Spleen (tissue), 11 donors: ENCODE results near the gene CSNK2A2. TPM values are rescaled to one million over a fixed set of nuclear protein-coding genes. Genes with fewer than 3 reads are reported as not detected.
A peak's percentile ranks its signal among the peaks of the same experiment; 100 is the strongest.

Experiments
- DNase-seq: peaks from one replicate; pipeline ENCODE4 v3.0.0-alpha.2; 2020
- H3K27ac ChIP-seq, 8 donors: fragments of 200-600 bp; sonication (generic) in 7 of 8; 1 replicate in 4 of 8; 2 replicates in 4 of 8; pipeline versions ENCODE4 v1.5.0 to v1.8.0; 2016 to 2021; ENCODE audit warnings: inconsistent platforms in 4 of 8, mild to moderate bottlenecking in 4 of 8, moderate library complexity in 1 of 8
- H3K27me3 ChIP-seq, 7 donors: fragments of 200-600 bp; sonication (generic) in 6 of 7; replicated peaks in 1 of 7; 1 replicate in 4 of 7; 2 replicates in 3 of 7; pipeline versions ENCODE4 v1.5.0 to v1.8.0; 2016 to 2021; ENCODE audit warnings: inconsistent platforms in 3 of 7, mild to moderate bottlenecking in 1 of 7
- H3K36me3 ChIP-seq, 6 donors: fragments of 200-600 bp; sonication (generic) in 5 of 6; 1 replicate in 4 of 6; 2 replicates in 2 of 6; pipeline versions ENCODE4 v1.5.0 to v1.8.0; 2016 to 2021; ENCODE audit warnings: inconsistent platforms in 2 of 6
- H3K4me1 ChIP-seq, 6 donors: fragments of 200-600 bp; sonication (generic) in 5 of 6; 1 replicate in 3 of 6; 2 replicates in 3 of 6; pipeline versions ENCODE4 v1.5.0 to v1.8.0; 2016 to 2021; ENCODE audit warnings: inconsistent platforms in 3 of 6
- H3K4me3 ChIP-seq, 8 donors: fragments of 200-600 bp; sonication (generic) in 7 of 8; 1 replicate in 4 of 8; 2 replicates in 4 of 8; pipeline versions ENCODE4 v1.5.0 to v1.8.0; 2016 to 2021; ENCODE audit warnings: inconsistent platforms in 4 of 8, mild to moderate bottlenecking in 4 of 8, moderate library complexity in 2 of 8
- H3K9me3 ChIP-seq, 8 donors: fragments of 200-600 bp; sonication (generic) in 7 of 8; 1 replicate in 4 of 8; 2 replicates in 4 of 8; pipeline versions ENCODE4 v1.5.0 to v1.8.0; 2016 to 2021; ENCODE audit warnings: inconsistent platforms in 4 of 8
- POLR2A ChIP-seq, 3 donors: fragments of 450-650 bp; IDR thresholded peaks; one replicate each; pipeline ENCODE4 v1.5.1; 2017; ENCODE audit warnings: antibody characterized with exemption in 3 of 3, mild to moderate bottlenecking in 1 of 3
- POLR2AphosphoS5 ChIP-seq, 3 donors: sonication (generic); formaldehyde crosslinking; IDR thresholded peaks; one replicate each; pipeline ENCODE4 v1.5.1; 2017; ENCODE audit warnings: antibody characterized with exemption in 3 of 3
- WGBS, 5 donors: extraction: QIAGEN DNeasy Blood & Tissue Kit in 3 of 5; methylation state at CpG; one replicate each; pipeline versions ENCODE4 v1.1.5 to v1.1.7; 2013 to 2018; 5-methylcytosine and 5-hydroxymethylcytosine counted together
- intact Hi-C: fragments of 100-400 bp; cut with DNase I; formaldehyde crosslinking; loops from one replicate; pipeline ENCODE4 v1.15.0; 2023; ENCODE audit warnings: low total_unique reads
- polyA plus RNA-seq, 3 donors: library from polyadenylated mRNA; stranded (reverse); fragments of 200-250 nt; gene quantifications; one replicate each; pipeline ENCODE4 v1.2.1, GENCODE V29; 2013
- total RNA-seq, 7 donors: library from RNA; depleted of rRNA in 3 of 7; stranded (reverse); fragments of >200 nt in 3 of 7; fragmentation: NEBNext Ultra II Directional in 4 of 7; extraction: Animal tissue kit (Norgen Biotek cat#: 25700) in 4 of 7; gene quantifications; one replicate each; pipeline versions ENCODE4 v1.1.0 to v1.2.1, GENCODE V29; 2016 to 2021
- TF ChIP-seq, protein P1 (sequence below), 11 experiments: fragments of 200-600 bp in 7 of 11; fragments of 450-650 bp in 4 of 11; sonication (generic) in 4 of 11; IDR thresholded peaks in 8 of 11; conservative IDR thresholded peaks in 3 of 11; 1 replicate in 7 of 11; 2 replicates in 4 of 11; pipeline versions ENCODE4 v1.4.0 to v1.8.0; 2016 to 2021; ENCODE audit warnings: antibody characterized with exemption in 11 of 11, inconsistent platforms in 4 of 11, mild to moderate bottlenecking in 1 of 11
- donor health status: healthy with polysubstance abuse.
- donor health status: DM: no; HTN: no; CAD: no; lungs with moderate emphysema.
- donor health status: DM: no; HTN: no; CAD: no.
- donor health status: Bipolar disorder and iron deficiency.
- donor health status: healthy.
- donor health status: DM: no; HTN: no; CAD: no.
- donor health status: DM: yes; HTN: yes; CAD: no.

Gene CSNK2A2
- total and polyA plus RNA-seq, 10 donors = 17.7 to 62.2 (median 41.9) TPM

- 80 to 92% (median 82%) methylated on average over 4 of the region's 4 CpGs for WGBS, 5 donors
- Histone ChIP-seq H3K4me1 (peaks cover 13 to 66% (median 35%) of the 10 kb centered on the region in 6 donors), H3K27me3 (no peaks in the 10 kb centered on the region), H3K36me3 (peaks cover 0 to 61% (median 36%) of the 10 kb centered on the region in 6 donors), H3K27ac (no peak overlapping the region), H3K4me3 (no peak overlapping the region), H3K9me3 (no peaks in the 10 kb centered on the region)
- TF ChIP-seq POLR2A (IDR thresholded peaks at IDR 0.05) (no peak), POLR2AphosphoS5 (IDR thresholded peaks at IDR 0.05) (no peak)
- TF ChIP-seq, protein P1, sequence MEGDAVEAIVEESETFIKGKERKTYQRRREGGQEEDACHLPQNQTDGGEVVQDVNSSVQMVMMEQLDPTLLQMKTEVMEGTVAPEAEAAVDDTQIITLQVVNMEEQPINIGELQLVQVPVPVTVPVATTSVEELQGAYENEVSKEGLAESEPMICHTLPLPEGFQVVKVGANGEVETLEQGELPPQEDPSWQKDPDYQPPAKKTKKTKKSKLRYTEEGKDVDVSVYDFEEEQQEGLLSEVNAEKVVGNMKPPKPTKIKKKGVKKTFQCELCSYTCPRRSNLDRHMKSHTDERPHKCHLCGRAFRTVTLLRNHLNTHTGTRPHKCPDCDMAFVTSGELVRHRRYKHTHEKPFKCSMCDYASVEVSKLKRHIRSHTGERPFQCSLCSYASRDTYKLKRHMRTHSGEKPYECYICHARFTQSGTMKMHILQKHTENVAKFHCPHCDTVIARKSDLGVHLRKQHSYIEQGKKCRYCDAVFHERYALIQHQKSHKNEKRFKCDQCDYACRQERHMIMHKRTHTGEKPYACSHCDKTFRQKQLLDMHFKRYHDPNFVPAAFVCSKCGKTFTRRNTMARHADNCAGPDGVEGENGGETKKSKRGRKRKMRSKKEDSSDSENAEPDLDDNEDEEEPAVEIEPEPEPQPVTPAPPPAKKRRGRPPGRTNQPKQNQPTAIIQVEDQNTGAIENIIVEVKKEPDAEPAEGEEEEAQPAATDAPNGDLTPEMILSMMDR (IDR thresholded peaks at IDR 0.05 in 8 of 11, conservative IDR thresholded peaks at IDR 0.05 in 3 of 11) = no peak
- intact Hi-C loops = loop anchor here (10.0 kb wide), 1 partner anchor 71 kb away; the partner anchor contains the start of gene CFAP20
- DNase-seq = no peak
These were observed 2.6 kb downstream of the CSNK2A2 start for GRCh38 chr16:58195344-58195743.

- H3K27ac ChIP-seq = no peak overlapping the region
- no peak overlapping the region for H3K4me3 ChIP-seq
- intact Hi-C loops = loop anchor here (10.0 kb wide), 1 partner anchor 70 kb away; the partner anchor contains the start of gene CFAP20
- peaks cover 0 to 67% (median 39%) of the 10 kb centered on the region in 6 donors for H3K36me3 ChIP-seq
- DNase-seq = no peak
- no peaks in the 10 kb centered on the region for H3K27me3 ChIP-seq
- no peaks in the 10 kb centered on the region for H3K9me3 ChIP-seq
- 64 to 98% (median 77%) methylated on average over 3 of the region's 3 CpGs for WGBS, 5 donors
- TF ChIP-seq, protein P1 (IDR thresholded peaks at IDR 0.05 in 8 of 11, conservative IDR thresholded peaks at IDR 0.05 in 3 of 11) = no peak
- TF ChIP-seq POLR2A (IDR thresholded peaks at IDR 0.05) (no peak), POLR2AphosphoS5 (IDR thresholded peaks at IDR 0.05) (no peak)
- peaks cover 13 to 66% (median 35%) of the 10 kb centered on the region in 6 donors for H3K4me1 ChIP-seq
These were observed 3.1 kb downstream of the CSNK2A2 start for GRCh38 chr16:58194790-58195189.

DNA sequence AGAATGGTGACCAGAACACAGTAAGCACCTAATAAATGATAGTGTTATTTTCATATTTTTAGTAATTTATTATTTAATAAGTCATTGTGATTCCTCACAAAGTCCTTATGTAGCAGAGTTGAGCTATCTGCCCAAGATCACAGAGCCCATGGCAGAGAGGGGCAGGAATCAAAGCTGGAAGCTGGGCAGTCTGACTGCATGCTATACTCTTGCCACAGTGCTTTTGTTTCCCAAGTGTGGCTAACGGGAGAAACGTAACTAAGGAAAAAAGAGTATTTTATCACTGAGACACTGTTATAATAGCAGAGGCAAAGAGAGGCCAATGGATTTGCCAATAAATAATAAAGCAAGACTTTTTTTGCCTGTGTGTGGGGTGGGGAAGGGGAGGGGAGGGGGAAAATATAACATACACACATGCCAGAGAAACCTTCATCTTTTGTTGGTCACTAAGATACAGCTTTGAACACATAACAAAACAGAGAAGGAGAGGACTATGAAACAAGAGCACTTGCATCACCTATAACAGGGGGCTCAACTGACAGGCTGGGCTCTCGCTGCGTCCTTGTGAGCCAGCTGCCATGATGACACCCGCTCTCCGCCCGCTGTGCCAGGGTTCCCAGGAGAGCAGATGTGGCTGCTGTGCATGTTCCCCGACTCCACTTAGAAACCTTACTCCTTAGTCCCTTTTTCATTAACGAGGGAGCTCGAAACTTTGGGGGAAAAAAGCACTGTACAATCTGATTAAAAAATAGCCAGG is 10.1 kb downstream of the CSNK2A2 start:
- 91 to 95% (median 93%) methylated on average over 10 of the region's 10 CpGs for WGBS, 5 donors
- no peaks in the 10 kb centered on the region for H3K27me3 ChIP-seq
- no peak for TF ChIP-seq POLR2AphosphoS5 (IDR thresholded peaks at IDR 0.05)
- TF ChIP-seq, protein P1 (IDR thresholded peaks at IDR 0.05 in 8 of 11, conservative IDR thresholded peaks at IDR 0.05 in 3 of 11) = no peak
- TF ChIP-seq POLR2A (IDR thresholded peaks at IDR 0.05) = no peak
- H3K36me3 ChIP-seq = peaks cover 3 to 100% (median 83%) of the 10 kb centered on the region in 6 donors
- peak overlapping the region in 4 of 8 donors; percentile 8 to 48 (median 46) for H3K27ac ChIP-seq
- DNase-seq = no peak
- H3K9me3 ChIP-seq = no peaks in the 10 kb centered on the region
- no peak overlapping the region for H3K4me3 ChIP-seq
- peaks cover 0 to 32% (median 7%) of the 10 kb centered on the region in 6 donors for H3K4me1 ChIP-seq
- intact Hi-C loops = no loop called here

DNA sequence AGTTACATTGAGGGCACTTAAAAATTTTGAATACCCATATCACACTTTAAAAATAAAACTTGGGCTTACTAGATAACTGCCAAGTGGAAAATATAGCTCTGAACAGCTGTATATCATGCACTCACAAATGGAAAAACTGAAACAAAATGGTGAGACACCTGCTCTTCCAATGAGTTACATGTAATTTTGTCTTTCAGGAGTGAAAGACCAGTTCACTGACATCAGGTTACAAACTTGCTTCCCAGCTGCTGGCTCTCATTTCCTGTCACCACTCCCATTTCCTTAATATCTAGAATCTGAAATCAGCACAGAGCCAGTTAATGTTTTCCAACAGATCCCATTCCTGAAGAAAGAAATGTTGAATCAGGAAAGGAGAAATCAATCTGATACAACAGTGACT is 10.8 kb downstream of the CSNK2A2 start:
- Histone ChIP-seq H3K36me3 (peaks cover 3 to 100% (median 82%) of the 10 kb centered on the region in 6 donors), H3K4me1 (peaks cover 0 to 24% (median 5%) of the 10 kb centered on the region in 6 donors), H3K4me3 (no peak overlapping the region), H3K27me3 (no peaks in the 10 kb centered on the region), H3K9me3 (no peaks in the 10 kb centered on the region), H3K27ac (peak overlapping the region in 4 of 8 donors; percentile 8 to 48 (median 46))
- DNase-seq = no peak
- intact Hi-C loops = no loop called here
- TF ChIP-seq POLR2A (IDR thresholded peaks at IDR 0.05) (no peak), POLR2AphosphoS5 (IDR thresholded peaks at IDR 0.05) (no peak)
- TF ChIP-seq, protein P1 (IDR thresholded peaks at IDR 0.05 in 8 of 11, conservative IDR thresholded peaks at IDR 0.05 in 3 of 11) = no peak
